ENCODE results near the gene RGS7BP. TPM values are rescaled to one million over a fixed set of nuclear protein-coding genes. Genes with fewer than 3 reads are reported as not detected.

The RGS7BP gene
- total and polyA plus RNA-seq, 2 of the 13 experiments (the other 11 are each of a cell fraction or from before 2014, with no cell fraction given), result not detected

GRCh38 chr5:64514612-64515011, 8.8 kb downstream of the RGS7BP start:
- no peaks in the 10 kb centered on the region for H4K20me1 ChIP-seq (ENCODE audit: insufficient read depth, low read length)
- POLR2A ChIA-PET, result no interaction called here
- H3K9me3 ChIP-seq (ENCODE audit: low read length), result no peaks in the 10 kb centered on the region
- H3K4me3 ChIP-seq (replicated peaks in 1 of 3; ENCODE audit: insufficient read depth in 1 of 3, low read depth in 2 of 3, low read length in 3 of 3), result no peak overlapping the region
- TF ChIP-seq MZF1 (CRISPR knock-in tag; IDR thresholded peaks at IDR 0.05; ENCODE audit: borderline replicate concordance) (no peak), BCL3 (CRISPR knock-in tag; IDR thresholded peaks at IDR 0.05) (no peak), ZNF20 (CRISPR knock-in tag; IDR thresholded peaks at IDR 0.05) (no peak), HOXA9 (CRISPR knock-in tag; IDR thresholded peaks at IDR 0.05; ENCODE audit: borderline replicate concordance) (no peak), ZNF354B (CRISPR knock-in tag; IDR thresholded peaks at IDR 0.05) (no peak), MTERF4 (CRISPR knock-in tag; IDR thresholded peaks at IDR 0.05) (no peak), ZSCAN20 (CRISPR knock-in tag; IDR thresholded peaks at IDR 0.05; ENCODE audit: borderline replicate concordance) (no peak), LRRFIP1 (CRISPR knock-in tag; conservative IDR thresholded peaks at IDR 0.05) (no peak), HMGXB4 (CRISPR knock-in tag; IDR thresholded peaks at IDR 0.05; ENCODE audit: borderline replicate concordance in 1 of 2, low read depth in 1 of 2) (no peak)
- TF ChIP-seq, protein P1, sequence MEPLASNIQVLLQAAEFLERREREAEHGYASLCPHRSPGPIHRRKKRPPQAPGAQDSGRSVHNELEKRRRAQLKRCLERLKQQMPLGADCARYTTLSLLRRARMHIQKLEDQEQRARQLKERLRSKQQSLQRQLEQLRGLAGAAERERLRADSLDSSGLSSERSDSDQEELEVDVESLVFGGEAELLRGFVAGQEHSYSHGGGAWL (CRISPR knock-in tag; IDR thresholded peaks at IDR 0.05), result no peak
- no peak overlapping the region for H3K4me2 ChIP-seq (ENCODE audit: low read depth, low read length)
- H3K9ac ChIP-seq (ENCODE audit: insufficient read depth, low read depth, low read length), result no peak overlapping the region
- H3K4me1 ChIP-seq (ENCODE audit: insufficient read depth, low read length), result no peaks in the 10 kb centered on the region
- CTCF ChIA-PET (ENCODE audit: low intra/inter-chr PET ratio, low total read pairs), result no interaction called here
- FAIRE-seq (no peak), ATAC-seq (no peak), DNase-seq (ENCODE audit: low spot score) (no peak)
- H3K36me3 ChIP-seq (replicated peaks in 1 of 2; ENCODE audit: control insufficient read depth in 1 of 2, insufficient read depth in 2 of 2, low read length in 2 of 2), result no peaks in the 10 kb centered on the region
- H3K27ac ChIP-seq (ENCODE audit: extremely low read length, insufficient read depth, low read length), result no peak overlapping the region
- BruUV-seq (replicated peaks), result no TSS peak
- in situ Hi-C loops (cut with HindIII; ENCODE audit: extremely low pct_ligation_motif_present, low pct_unique_long_range_greater_than_20kb) (no loop called here), intact Hi-C loops (cut with micrococcal nuclease; ENCODE audit: unreplicated experiment) (no loop called here)
- H3K27me3 ChIP-seq (ENCODE audit: control insufficient read depth in 1 of 2, insufficient read depth in 2 of 2, low read length in 2 of 2), result peaks cover 0 to 2% of the 10 kb centered on the region in 2 experiments; a peak in 1 of 5 replicates
- 0% methylated on average over 1 of the region's 1 CpG for WGBS (ENCODE audit: low lambda C conversion rate)
- no peak overlapping the region for H2AFZ ChIP-seq (ENCODE audit: low read length)
- H3K79me2 ChIP-seq (ENCODE audit: insufficient read depth, low read length), result no peaks in the 10 kb centered on the region
